Measurements from ENCODE around the gene GABRD. TPM values are rescaled to one million over a fixed set of nuclear protein-coding genes. Genes with fewer than 3 reads are reported as not detected.

The GABRD gene
- total RNA-seq, 1 donor from 2014 or later = 2.5 TPM

GRCh38 chr1:2018217-2019171 is 651 bp upstream of the GABRD start:
- Mint-ChIP-seq H3K4me1 (ENCODE audit: low read depth, unreplicated experiment) (peaks cover 2% of the 10 kb centered on the region), H3K4me3 (ENCODE audit: unreplicated experiment) (peak overlapping the region; percentile 79), H3K36me3 (ENCODE audit: unreplicated experiment) (no peaks in the 10 kb centered on the region), H3K27ac (ENCODE audit: unreplicated experiment) (no peak overlapping the region), H3K9me3 (ENCODE audit: unreplicated experiment) (peaks cover 2% of the 10 kb centered on the region), H3K27me3 (ENCODE audit: unreplicated experiment) (peaks cover 16% of the 10 kb centered on the region)
- TF ChIP-seq CTCF (IDR thresholded peaks at IDR 0.05; ENCODE audit: partially characterized antibody, unreplicated experiment) = no peak
- no peak for DNase-seq

- Mint-ChIP-seq H3K36me3 (ENCODE audit: unreplicated experiment) (no peaks in the 10 kb centered on the region), H3K27me3 (ENCODE audit: unreplicated experiment) (peaks cover 16% of the 10 kb centered on the region), H3K9me3 (ENCODE audit: unreplicated experiment) (peaks cover under 1% of the 10 kb centered on the region), H3K4me1 (ENCODE audit: low read depth, unreplicated experiment) (peaks cover 2% of the 10 kb centered on the region), H3K4me3 (ENCODE audit: unreplicated experiment) (peak overlapping the region; percentile 49), H3K27ac (ENCODE audit: unreplicated experiment) (no peak overlapping the region)
- DNase-seq = no peak
- TF ChIP-seq CTCF (IDR thresholded peaks at IDR 0.05; ENCODE audit: partially characterized antibody, unreplicated experiment) = no peak
These were observed 595 bp downstream of the GABRD start for GRCh38 chr1:2019571-2020309.

GRCh38 chr1:2020310-2020655 is 1.1 kb downstream of the GABRD start:
- Mint-ChIP-seq H3K27me3 (ENCODE audit: unreplicated experiment) (peaks cover 14% of the 10 kb centered on the region), H3K4me1 (ENCODE audit: low read depth, unreplicated experiment) (peaks cover 2% of the 10 kb centered on the region), H3K27ac (ENCODE audit: unreplicated experiment) (no peak overlapping the region), H3K36me3 (ENCODE audit: unreplicated experiment) (no peaks in the 10 kb centered on the region), H3K4me3 (ENCODE audit: unreplicated experiment) (peak overlapping the region; percentile 49), H3K9me3 (ENCODE audit: unreplicated experiment) (no peaks in the 10 kb centered on the region)
- no peak for TF ChIP-seq CTCF (IDR thresholded peaks at IDR 0.05; ENCODE audit: partially characterized antibody, unreplicated experiment)
- DNase-seq = no peak

- H3K27me3 Mint-ChIP-seq (ENCODE audit: unreplicated experiment) = peaks cover 13% of the 10 kb centered on the region
- H3K9me3 Mint-ChIP-seq (ENCODE audit: unreplicated experiment) = no peaks in the 10 kb centered on the region
- no peak for TF ChIP-seq CTCF (IDR thresholded peaks at IDR 0.05; ENCODE audit: partially characterized antibody, unreplicated experiment)
- DNase-seq = no peak
- H3K27ac Mint-ChIP-seq (ENCODE audit: unreplicated experiment) = no peak overlapping the region
- no peaks in the 10 kb centered on the region for H3K36me3 Mint-ChIP-seq (ENCODE audit: unreplicated experiment)
- no peaks in the 10 kb centered on the region for H3K4me1 Mint-ChIP-seq (ENCODE audit: low read depth, unreplicated experiment)
- H3K4me3 Mint-ChIP-seq (ENCODE audit: unreplicated experiment) = no peak overlapping the region
These were observed 2.4 kb downstream of the GABRD start for GRCh38 chr1:2021550-2021949.

Data from glutamatergic neuron (in vitro differentiated cells).